ENCODE results near the gene PIH1D1. TPM values are rescaled to one million over a fixed set of nuclear protein-coding genes. Genes with fewer than 3 reads are reported as not detected.

Gene PIH1D1
- total RNA-seq, 1 experiment from 2014 or later = 166 TPM

DNA sequence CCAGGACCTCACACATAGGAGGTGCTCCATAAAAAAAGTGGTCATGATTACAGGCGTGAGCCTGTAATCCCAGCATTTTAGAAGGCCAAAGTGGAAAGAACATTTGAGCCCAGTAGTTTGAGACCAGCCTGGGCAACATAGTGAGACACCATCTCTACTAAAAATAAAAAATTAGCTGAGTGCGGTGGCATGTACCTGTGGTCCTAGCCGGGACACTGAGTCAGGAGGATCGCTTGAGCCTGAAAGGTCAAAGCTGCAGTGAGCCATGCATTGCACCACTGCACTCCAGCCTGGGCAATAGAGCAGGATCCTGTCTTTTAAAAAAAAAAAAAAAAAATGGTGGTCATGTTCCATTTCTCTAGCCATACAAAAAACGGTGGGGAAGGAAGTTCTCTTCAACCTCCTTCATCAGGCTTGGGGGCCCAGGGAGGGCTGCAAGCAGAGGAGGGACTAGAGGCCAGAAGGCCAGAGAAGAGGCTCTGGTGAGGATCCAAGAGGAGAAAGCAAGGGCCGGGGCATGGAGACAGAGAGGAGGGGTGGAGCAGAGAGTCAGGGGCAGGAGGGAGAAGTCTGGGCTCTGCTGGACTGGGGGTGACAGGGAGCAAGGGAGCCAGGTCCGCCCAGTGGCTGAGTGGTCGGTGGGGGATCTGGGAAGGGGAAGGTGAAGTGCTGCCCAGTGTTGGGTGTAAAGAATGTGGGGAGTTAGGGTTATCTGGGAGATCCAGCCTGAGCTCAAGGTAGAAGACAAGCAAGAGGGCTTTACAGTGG is 54.7 kb downstream of the PIH1D1 start:
- Histone ChIP-seq H3K4ac (ENCODE audit: low read depth, low read length) (no peak overlapping the region), H3K56ac (ENCODE audit: insufficient read length, low read depth, low read length) (no peak overlapping the region), H2AK5ac (ENCODE audit: insufficient read length, low read length) (no peak overlapping the region), H3K14ac (ENCODE audit: insufficient read depth, low read length) (no peak overlapping the region), H4K91ac (ENCODE audit: insufficient read length, low read depth, low read length) (no peak overlapping the region), H3T11ph (ENCODE audit: low read length) (no peak overlapping the region), H3K23ac (ENCODE audit: insufficient read length, low read depth, low read length) (no peak overlapping the region), H3K27ac (ENCODE audit: insufficient read length, low read depth, low read length) (no peak overlapping the region), H2BK15ac (ENCODE audit: low read depth, low read length) (no peak overlapping the region), H4K20me1 (ENCODE audit: control insufficient read depth, insufficient read depth, insufficient read length) (no peaks in the 10 kb centered on the region), H4K5ac (ENCODE audit: insufficient read length, low read depth, low read length) (no peak overlapping the region), H3K23me2 (ENCODE audit: insufficient read length, low read depth, low read length, poor library complexity, severe bottlenecking) (no peaks in the 10 kb centered on the region), H2BK5ac (ENCODE audit: insufficient read length, low read length) (no peak overlapping the region), H3K4me2 (ENCODE audit: insufficient read depth, insufficient read length, low read length) (no peak overlapping the region), H3K27me3 (ENCODE audit: insufficient read depth, low read length) (no peaks in the 10 kb centered on the region), H2BK120ac (ENCODE audit: low read depth, low read length, poor library complexity, severe bottlenecking) (no peak overlapping the region), H3K79me1 (ENCODE audit: insufficient read depth, low read depth, low read length, poor library complexity, severe bottlenecking) (no peaks in the 10 kb centered on the region), H3K4me1 (ENCODE audit: insufficient read depth, low read length) (no peaks in the 10 kb centered on the region; the same call in 1 of the 2 replicates), H3K79me2 (ENCODE audit: insufficient read depth, low read length) (no peaks in the 10 kb centered on the region), H3K9ac (ENCODE audit: extremely low read depth, insufficient read length, low read length) (no peak overlapping the region), H2BK20ac (ENCODE audit: low read depth, low read length, poor library complexity, severe bottlenecking) (no peak overlapping the region), H4K8ac (replicated peaks; ENCODE audit: insufficient read length, low read depth, low read length) (no peak overlapping the region), H2AFZ (ENCODE audit: low read length) (no peak overlapping the region), H2BK12ac (ENCODE audit: insufficient read length, low read depth, low read length) (no peak overlapping the region), H3K9me3 (ENCODE audit: control insufficient read depth, low read depth, low read length) (no peaks in the 10 kb centered on the region), H3K18ac (ENCODE audit: insufficient read length, low read depth, low read length) (no peak overlapping the region)
- H3K9me3 Mint-ChIP-seq = no peaks in the 10 kb centered on the region; a peak in 1 of 5 replicates
- TF ChIP-seq, protein P1, sequence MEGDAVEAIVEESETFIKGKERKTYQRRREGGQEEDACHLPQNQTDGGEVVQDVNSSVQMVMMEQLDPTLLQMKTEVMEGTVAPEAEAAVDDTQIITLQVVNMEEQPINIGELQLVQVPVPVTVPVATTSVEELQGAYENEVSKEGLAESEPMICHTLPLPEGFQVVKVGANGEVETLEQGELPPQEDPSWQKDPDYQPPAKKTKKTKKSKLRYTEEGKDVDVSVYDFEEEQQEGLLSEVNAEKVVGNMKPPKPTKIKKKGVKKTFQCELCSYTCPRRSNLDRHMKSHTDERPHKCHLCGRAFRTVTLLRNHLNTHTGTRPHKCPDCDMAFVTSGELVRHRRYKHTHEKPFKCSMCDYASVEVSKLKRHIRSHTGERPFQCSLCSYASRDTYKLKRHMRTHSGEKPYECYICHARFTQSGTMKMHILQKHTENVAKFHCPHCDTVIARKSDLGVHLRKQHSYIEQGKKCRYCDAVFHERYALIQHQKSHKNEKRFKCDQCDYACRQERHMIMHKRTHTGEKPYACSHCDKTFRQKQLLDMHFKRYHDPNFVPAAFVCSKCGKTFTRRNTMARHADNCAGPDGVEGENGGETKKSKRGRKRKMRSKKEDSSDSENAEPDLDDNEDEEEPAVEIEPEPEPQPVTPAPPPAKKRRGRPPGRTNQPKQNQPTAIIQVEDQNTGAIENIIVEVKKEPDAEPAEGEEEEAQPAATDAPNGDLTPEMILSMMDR (conservative IDR thresholded peaks at IDR 0.05) = no peak
- H3K27me3 Mint-ChIP-seq (ENCODE audit: low read depth) = peaks cover 9% of the 10 kb centered on the region
- peak overlapping the region in 2 of 3 experiments; percentile 64 to 67; a peak in 2 of 7 replicates for H3K27ac Mint-ChIP-seq
- no peaks in the 10 kb centered on the region for H3K36me3 Mint-ChIP-seq (ENCODE audit: insufficient read depth in 1 of 3, low read depth in 3 of 3)
- no peak overlapping the region for H3K4me3 Mint-ChIP-seq
- H3K4me1 Mint-ChIP-seq = peaks cover 45 to 67% of the 10 kb centered on the region in 2 experiments
- DNase-seq = no peak
- no CpG with 5 or more reads among the region's 8 CpGs for WGBS (ENCODE audit: extremely low coverage, insufficient read length, low lambda C conversion rate)

Small RNA genes lying within 50 kb of the gene (microRNA-seq; reads per million reads assigned to microRNA genes)
- gene MIR150 (ENCODE audit: borderline microRNAs expressed) = 0.58 reads per million

Other genes with a start within 250 kb of the PIH1D1 start
- 2.9 and 3.2 TPM in 2 replicates for gene SLC6A16, start 126.6 kb downstream of the PIH1D1 start, total RNA-seq (2021)
- not detected in 2 replicates for gene CD37, start 116.4 kb downstream of the PIH1D1 start, total RNA-seq (2021)
- gene TEAD2, start 89.4 kb downstream of the PIH1D1 start, total RNA-seq (2021) = 118 and 126 TPM in 2 replicates
- gene DKKL1, start 87.9 kb downstream of the PIH1D1 start, total RNA-seq (2021) = 2.3 and 3.5 TPM in 2 replicates
- 0.39 TPM in 1 of 2 replicates, not detected in the other for gene KASH5, start 63.6 kb downstream of the PIH1D1 start, total RNA-seq (2021)
- gene PTH2, start 28.4 kb downstream of the PIH1D1 start, total RNA-seq (2021) = 0.92 and 0.96 TPM in 2 replicates
- 1.1 and 1.3 TPM in 2 replicates for gene GFY, start 26.4 kb downstream of the PIH1D1 start, total RNA-seq (2021)
- 1.1 and 1.3 TPM in 2 replicates for gene SLC17A7, start 10.3 kb downstream of the PIH1D1 start, total RNA-seq (2021)
- 51.7 and 54.4 TPM in 2 replicates for gene ALDH16A1, start 1.4 kb upstream of the PIH1D1 start, total RNA-seq (2021)
- 2.1 and 2.6 TPM in 2 replicates for gene FLT3LG, start 22.4 kb upstream of the PIH1D1 start, total RNA-seq (2021)
- gene RPL13A, start 35.8 kb upstream of the PIH1D1 start, total RNA-seq (2021) = 3,286 and 3,356 TPM in 2 replicates
- 2,503 and 2,512 TPM in 2 replicates for gene RPS11, start 44.6 kb upstream of the PIH1D1 start, total RNA-seq (2021)
- 41.1 and 45.4 TPM in 2 replicates for gene FCGRT, start 60.8 kb upstream of the PIH1D1 start, total RNA-seq (2021)
- gene RCN3, start 76.2 kb upstream of the PIH1D1 start, total RNA-seq (2021) = 14.5 and 15.0 TPM in 2 replicates
- gene NOSIP, start 128.7 kb upstream of the PIH1D1 start, total RNA-seq (2021) = 75.1 and 78.4 TPM in 2 replicates
- 3.3 and 3.5 TPM in 2 replicates for gene PRRG2, start 129.5 kb upstream of the PIH1D1 start, total RNA-seq (2021)
- gene PRR12, start 139.4 kb upstream of the PIH1D1 start, total RNA-seq (2021) = 64.2 and 65.9 TPM in 2 replicates
- 8.3 and 9.9 TPM in 2 replicates for gene RRAS, start 188.3 kb upstream of the PIH1D1 start, total RNA-seq (2021)
- 85.3 and 86.4 TPM in 2 replicates for gene SCAF1, start 190.4 kb upstream of the PIH1D1 start, total RNA-seq (2021)
- 185 and 205 TPM in 2 replicates for gene IRF3, start 214.0 kb upstream of the PIH1D1 start, total RNA-seq (2021)
- 145 and 154 TPM in 2 replicates for gene BCL2L12, start 214.1 kb upstream of the PIH1D1 start, total RNA-seq (2021)
- 504 and 505 TPM in 2 replicates for gene PRMT1, start 225.5 kb upstream of the PIH1D1 start, total RNA-seq (2021)
- 13.5 and 13.6 TPM in 2 replicates for gene ADM5, start 237.8 kb upstream of the PIH1D1 start, total RNA-seq (2021)
- 66.4 and 74.6 TPM in 2 replicates for gene CPT1C, start 239.3 kb upstream of the PIH1D1 start, total RNA-seq (2021)

Measured in H9 (cell line).